HCT116 (cell line): ENCODE results near the gene SLC12A3.

Source experiments
- EZH2phosphoT487 ChIP-seq: fragments of 200-600 bp; IDR thresholded peaks from 2 replicates; pipeline ENCODE4 v1.6.1; 2018; ENCODE audit warnings: antibody characterized with exemption, borderline replicate concordance
- POLR2A ChIP-seq: IDR thresholded peaks from 2 replicates; pipeline ENCODE4 v1.7.0; 2011; ENCODE audit warnings: borderline replicate concordance; ENCODE audit not compliant: insufficient read depth, insufficient read length; ENCODE audit errors: extremely low read depth
- YY1 ChIP-seq: IDR thresholded peaks from 2 replicates; pipeline ENCODE4 v1.6.1; 2011; ENCODE audit warnings: low read length, low read depth, moderate library complexity, mild to moderate bottlenecking; ENCODE audit not compliant: insufficient replicate concordance; ENCODE audit errors: extremely low read depth
- TF ChIP-seq, protein P1 (sequence below), 3 experiments: fragments of 200-600 bp in 1 of 3; sonication (generic) in 1 of 3; IDR thresholded peaks in 2 of 3; conservative IDR thresholded peaks in 1 of 3; 2 replicates each; pipeline ENCODE4 v1.5.1; 2012 to 2017; ENCODE audit warnings: low read depth in 2 of 3, low read length in 2 of 3, antibody characterized with exemption in 1 of 3, borderline replicate concordance in 1 of 3, control low read depth in 1 of 3, mild to moderate bottlenecking in 1 of 3, mixed read lengths in 1 of 3, mixed run types in 1 of 3, moderate library complexity in 1 of 3; ENCODE audit not compliant: insufficient read depth in 1 of 3
- TF ChIP-seq, protein P2 (sequence below): IDR thresholded peaks from 2 replicates; pipeline ENCODE4 v1.6.1; 2012

DNA sequence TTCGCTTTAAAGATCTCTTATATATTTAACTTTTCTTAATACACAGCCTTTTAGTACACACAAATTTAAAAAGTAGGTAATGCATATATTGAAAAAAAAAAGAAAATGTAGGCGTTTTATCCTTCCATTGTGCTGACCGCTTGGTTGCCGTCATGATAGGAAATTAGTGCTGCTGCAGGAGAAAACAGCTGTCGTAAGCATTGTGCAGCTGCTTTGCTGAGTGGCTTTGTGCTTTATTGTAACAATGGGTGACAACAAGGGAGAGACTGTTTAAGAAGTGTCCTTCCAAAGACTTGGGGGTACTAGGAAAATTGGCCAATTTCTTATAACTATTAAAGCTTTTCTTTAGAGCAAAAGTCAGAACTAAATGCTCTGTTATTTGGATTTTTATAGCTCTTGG is 71.9 kb downstream of the SLC12A3 start:
- TF ChIP-seq, protein P1, sequence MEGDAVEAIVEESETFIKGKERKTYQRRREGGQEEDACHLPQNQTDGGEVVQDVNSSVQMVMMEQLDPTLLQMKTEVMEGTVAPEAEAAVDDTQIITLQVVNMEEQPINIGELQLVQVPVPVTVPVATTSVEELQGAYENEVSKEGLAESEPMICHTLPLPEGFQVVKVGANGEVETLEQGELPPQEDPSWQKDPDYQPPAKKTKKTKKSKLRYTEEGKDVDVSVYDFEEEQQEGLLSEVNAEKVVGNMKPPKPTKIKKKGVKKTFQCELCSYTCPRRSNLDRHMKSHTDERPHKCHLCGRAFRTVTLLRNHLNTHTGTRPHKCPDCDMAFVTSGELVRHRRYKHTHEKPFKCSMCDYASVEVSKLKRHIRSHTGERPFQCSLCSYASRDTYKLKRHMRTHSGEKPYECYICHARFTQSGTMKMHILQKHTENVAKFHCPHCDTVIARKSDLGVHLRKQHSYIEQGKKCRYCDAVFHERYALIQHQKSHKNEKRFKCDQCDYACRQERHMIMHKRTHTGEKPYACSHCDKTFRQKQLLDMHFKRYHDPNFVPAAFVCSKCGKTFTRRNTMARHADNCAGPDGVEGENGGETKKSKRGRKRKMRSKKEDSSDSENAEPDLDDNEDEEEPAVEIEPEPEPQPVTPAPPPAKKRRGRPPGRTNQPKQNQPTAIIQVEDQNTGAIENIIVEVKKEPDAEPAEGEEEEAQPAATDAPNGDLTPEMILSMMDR (IDR thresholded peaks at IDR 0.05 in 2 of 3, conservative IDR thresholded peaks at IDR 0.05 in 1 of 3; ENCODE audit: borderline replicate concordance in 1 of 3, insufficient read depth in 1 of 3, low read depth in 2 of 3, low read length in 2 of 3), result no peak
- TF ChIP-seq POLR2A (no peak), YY1 (no peak), EZH2phosphoT487 (no peak)
- TF ChIP-seq, protein P2, sequence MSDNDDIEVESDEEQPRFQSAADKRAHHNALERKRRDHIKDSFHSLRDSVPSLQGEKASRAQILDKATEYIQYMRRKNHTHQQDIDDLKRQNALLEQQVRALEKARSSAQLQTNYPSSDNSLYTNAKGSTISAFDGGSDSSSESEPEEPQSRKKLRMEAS, result no peak
